Measurements from ENCODE around the gene LDB3. TPM values are rescaled to one million over a fixed set of nuclear protein-coding genes. Genes with fewer than 3 reads are reported as not detected.
"Not testable (repeated sequence)": the region's sequence is repeated elsewhere in the genome, so short reads cannot be mapped to it uniquely, and the experiment has no call there.

The LDB3 gene
- total RNA-seq, 4 donors from 2014 or later = 0.44 to 3.2 (median 0.98) TPM; not detected in 1

- H3K27ac ChIP-seq = no peak overlapping the region
Measured at GRCh38 chr10:86733260-86733671, 65.0 kb downstream of the LDB3 start.

GRCh38 chr10:86734207-86734988, 66.1 kb downstream of the LDB3 start:
- H3K4me1 ChIP-seq = no peaks in the 10 kb centered on the region
- 66% methylated on average over 4 of the region's 4 CpGs for WGBS

More at GRCh38 chr10:86733260-86733671, 65.0 kb downstream of the LDB3 start:
- H3K4me1 ChIP-seq = no peaks in the 10 kb centered on the region
- no peaks in the 10 kb centered on the region for H3K36me3 ChIP-seq
- 82% methylated on average over 8 of the region's 8 CpGs for WGBS
- TF ChIP-seq POLR2A (IDR thresholded peaks at IDR 0.05) = no peak
- no peak for TF ChIP-seq CTCF (IDR thresholded peaks at IDR 0.05)
- no peak for TF ChIP-seq POLR2AphosphoS5 (IDR thresholded peaks at IDR 0.05)
- peak; percentile 82 for TF ChIP-seq EP300 (IDR thresholded peaks at IDR 0.05)
- no peaks in the 10 kb centered on the region for H3K9me3 ChIP-seq
- H3K27me3 ChIP-seq = no peaks in the 10 kb centered on the region
- DNase-seq (ENCODE audit: low spot score in 2 of 2) = no peak
- H3K4me3 ChIP-seq = no peak overlapping the region

GRCh38 chr10:86735278-86735677, 67.0 kb downstream of the LDB3 start:
- not testable (repeated sequence) for H3K27me3 ChIP-seq; H3K36me3 ChIP-seq; DNase-seq (ENCODE audit: low spot score in 2 of 2); H3K4me1 ChIP-seq; H3K9me3 ChIP-seq; H3K4me3 ChIP-seq; H3K27ac ChIP-seq
- WGBS = 94% methylated on average over 4 of the region's 4 CpGs

More at GRCh38 chr10:86734207-86734988, 66.1 kb downstream of the LDB3 start:
- H3K36me3 ChIP-seq = no peaks in the 10 kb centered on the region
- TF ChIP-seq CTCF (IDR thresholded peaks at IDR 0.05) (no peak), POLR2A (IDR thresholded peaks at IDR 0.05) (no peak), EP300 (IDR thresholded peaks at IDR 0.05) (no peak), POLR2AphosphoS5 (IDR thresholded peaks at IDR 0.05) (no peak)
- H3K4me3 ChIP-seq = no peak overlapping the region
- H3K9me3 ChIP-seq = no peaks in the 10 kb centered on the region
- H3K27ac ChIP-seq = no peak overlapping the region
- no peaks in the 10 kb centered on the region for H3K27me3 ChIP-seq
- no peak for DNase-seq (ENCODE audit: low spot score in 2 of 2)

- H3K27ac ChIP-seq = no peak overlapping the region
- DNase-seq (ENCODE audit: low spot score in 2 of 2) = no peak
Measured at GRCh38 chr10:86742230-86742629, 73.9 kb downstream of the LDB3 start.

GRCh38 chr10:86744067-86744725, 75.9 kb downstream of the LDB3 start:
- TF ChIP-seq POLR2AphosphoS5 (IDR thresholded peaks at IDR 0.05) (no peak), EP300 (IDR thresholded peaks at IDR 0.05) (no peak), POLR2A (IDR thresholded peaks at IDR 0.05) (no peak), CTCF (IDR thresholded peaks at IDR 0.05) (no peak)
- peaks cover 12% of the 10 kb centered on the region for H3K4me1 ChIP-seq
- H3K27ac ChIP-seq = peak overlapping the region; percentile 13
- no peaks in the 10 kb centered on the region for H3K27me3 ChIP-seq
- DNase-seq (ENCODE audit: low spot score in 2 of 2) = no peak
- H3K36me3 ChIP-seq = no peaks in the 10 kb centered on the region
- 82% methylated on average over 7 of the region's 7 CpGs for WGBS
- H3K9me3 ChIP-seq = no peaks in the 10 kb centered on the region
- no peak overlapping the region for H3K4me3 ChIP-seq

More at GRCh38 chr10:86742230-86742629, 73.9 kb downstream of the LDB3 start:
- Histone ChIP-seq H3K27me3 (no peaks in the 10 kb centered on the region), H3K9me3 (no peaks in the 10 kb centered on the region), H3K4me3 (no peak overlapping the region), H3K4me1 (peaks cover 9% of the 10 kb centered on the region), H3K36me3 (no peaks in the 10 kb centered on the region)
- no peak for TF ChIP-seq CTCF (IDR thresholded peaks at IDR 0.05)
- no peak for TF ChIP-seq POLR2AphosphoS5 (IDR thresholded peaks at IDR 0.05)
- no peak for TF ChIP-seq EP300 (IDR thresholded peaks at IDR 0.05)
- TF ChIP-seq POLR2A (IDR thresholded peaks at IDR 0.05) = no peak
- 87% methylated on average over 1 of the region's 1 CpG for WGBS
